Right lobe of liver (tissue), 4 donors: ENCODE data around the gene DDX3X.

Experiments
- POLR2A ChIP-seq: fragments of 450-650 bp; IDR thresholded peaks from one replicate; pipeline ENCODE4 v1.6.1; 2017; ENCODE audit warnings: antibody characterized with exemption, mild to moderate bottlenecking
- TF ChIP-seq, protein P1 (sequence below), 4 donors: fragments of 200-600 bp in 3 of 4; fragments of 450-650 bp in 1 of 4; IDR thresholded peaks; one replicate each; pipeline versions ENCODE4 v1.5.1 to v1.8.0; 2016 to 2022; ENCODE audit warnings: antibody characterized with exemption in 4 of 4, mild to moderate bottlenecking in 2 of 4
- donor health status: DM: no; HTN: no; CAD: no.
- donor health status: DM: no; HTN: no; CAD: no.
- donor health status: DM: no; HTN: yes; CAD: no.

DNA sequence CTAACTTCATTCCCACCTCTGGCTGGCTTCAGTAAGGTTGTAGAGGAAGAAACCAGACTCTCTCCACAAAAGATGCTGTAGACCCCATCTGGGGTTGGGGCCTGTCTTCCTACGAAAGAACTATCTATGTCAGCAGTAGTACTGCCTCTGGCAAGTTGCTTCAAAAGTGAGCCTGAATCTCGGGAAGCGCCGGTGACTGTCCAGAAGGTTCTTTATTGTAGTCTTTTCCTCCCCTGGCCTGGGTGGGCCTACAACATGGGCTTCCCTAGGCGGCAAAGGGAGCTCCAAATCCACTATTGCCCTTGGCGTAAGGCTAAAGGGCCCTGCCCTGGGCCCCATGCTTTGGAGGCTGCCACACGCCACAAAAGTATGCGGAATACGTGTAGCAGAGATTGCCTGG, 74.6 kb downstream of the DDX3X start:
- TF ChIP-seq, protein P1, sequence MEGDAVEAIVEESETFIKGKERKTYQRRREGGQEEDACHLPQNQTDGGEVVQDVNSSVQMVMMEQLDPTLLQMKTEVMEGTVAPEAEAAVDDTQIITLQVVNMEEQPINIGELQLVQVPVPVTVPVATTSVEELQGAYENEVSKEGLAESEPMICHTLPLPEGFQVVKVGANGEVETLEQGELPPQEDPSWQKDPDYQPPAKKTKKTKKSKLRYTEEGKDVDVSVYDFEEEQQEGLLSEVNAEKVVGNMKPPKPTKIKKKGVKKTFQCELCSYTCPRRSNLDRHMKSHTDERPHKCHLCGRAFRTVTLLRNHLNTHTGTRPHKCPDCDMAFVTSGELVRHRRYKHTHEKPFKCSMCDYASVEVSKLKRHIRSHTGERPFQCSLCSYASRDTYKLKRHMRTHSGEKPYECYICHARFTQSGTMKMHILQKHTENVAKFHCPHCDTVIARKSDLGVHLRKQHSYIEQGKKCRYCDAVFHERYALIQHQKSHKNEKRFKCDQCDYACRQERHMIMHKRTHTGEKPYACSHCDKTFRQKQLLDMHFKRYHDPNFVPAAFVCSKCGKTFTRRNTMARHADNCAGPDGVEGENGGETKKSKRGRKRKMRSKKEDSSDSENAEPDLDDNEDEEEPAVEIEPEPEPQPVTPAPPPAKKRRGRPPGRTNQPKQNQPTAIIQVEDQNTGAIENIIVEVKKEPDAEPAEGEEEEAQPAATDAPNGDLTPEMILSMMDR (IDR thresholded peaks at IDR 0.05): no peak
- TF ChIP-seq POLR2A: no peak
